HEK293 (cell line): ENCODE measurements around the gene INPP5B.

Experiments used
- CTCF ChIA-PET: fragments of 350-600 bp; formaldehyde crosslinking; extraction: SDS; loops from one replicate; lab custom pipeline; 2021; ENCODE audit warnings: antibody characterized with exemption; lab: Yijun Ruan, JAX
- POLR2A ChIA-PET: fragments of 300-600 bp; formaldehyde crosslinking; extraction: SDS; loops from one replicate; lab custom pipeline; 2020; ENCODE audit warnings: antibody characterized with exemption, inconsistent platforms; lab: Yijun Ruan, JAX
- H3K27ac ChIP-seq: fragments of 200-500 bp; sonication (Bioruptor generic); 2 replicates; pipeline ENCODE4 v1.5.1; 2014; ENCODE audit warnings: low read depth, low read length, control low read depth, inconsistent platforms; ENCODE audit errors: extremely low read depth
- H3K36me3 ChIP-seq, 2 experiments: fragments of 200-500 bp in 1 of 2; sonication (Bioruptor generic) in 1 of 2; 1 replicate in 1 of 2; 2 replicates in 1 of 2; pipeline ENCODE4 v1.5.1; 2014 to 2017; ENCODE audit warnings: inconsistent platforms in 2 of 2, low read length in 2 of 2; ENCODE audit not compliant: control insufficient read depth in 2 of 2, insufficient read depth in 1 of 2
- H3K4me1 ChIP-seq: fragments of 200-500 bp; sonication (Bioruptor generic); 2 replicates; pipeline ENCODE4 v1.5.1; 2014; ENCODE audit warnings: mild to moderate bottlenecking, low read length, inconsistent platforms; ENCODE audit not compliant: control insufficient read depth, insufficient read depth
- H3K4me3 ChIP-seq: 2 replicates; pipeline ENCODE4 v1.5.1; 2011; ENCODE audit warnings: low read depth, mild to moderate bottlenecking, control low read depth, low read length, moderate library complexity
- H3K9me3 ChIP-seq: fragments of 200-500 bp; sonication (Bioruptor generic); 2 replicates; pipeline ENCODE4 v1.5.1; 2014; ENCODE audit warnings: low read depth, low read length, inconsistent platforms; ENCODE audit not compliant: control insufficient read depth, insufficient read depth
- KLF1 ChIP-seq: fragments of 450-650 bp; formaldehyde crosslinking; IDR thresholded peaks from 2 replicates; pipeline ENCODE4 v1.5.1; 2016; ENCODE audit warnings: missing biosample characterization, missing genetic modification characterization
- KLF16 ChIP-seq: fragments of 450-650 bp; formaldehyde crosslinking; IDR thresholded peaks from 2 replicates; pipeline ENCODE4 v1.5.1; 2017; ENCODE audit warnings: missing biosample characterization, missing genetic modification characterization
- KLF7 ChIP-seq: fragments of 450-650 bp; formaldehyde crosslinking; IDR thresholded peaks from 2 replicates; pipeline ENCODE4 v1.5.1; 2016; ENCODE audit warnings: missing biosample characterization, missing genetic modification characterization, borderline replicate concordance
- MYNN ChIP-seq: fragments of 450-650 bp; formaldehyde crosslinking; IDR thresholded peaks from 2 replicates; pipeline ENCODE4 v1.5.1; 2016; ENCODE audit warnings: missing biosample characterization, missing genetic modification characterization, borderline replicate concordance
- SCRT1 ChIP-seq: fragments of 450-650 bp; formaldehyde crosslinking; IDR thresholded peaks from 2 replicates; pipeline ENCODE4 v1.5.1; 2016; ENCODE audit warnings: missing biosample characterization, missing genetic modification characterization, borderline replicate concordance
- SP2 ChIP-seq: fragments of 450-650 bp; formaldehyde crosslinking; IDR thresholded peaks from 2 replicates; pipeline ENCODE4 v1.5.1; 2016; ENCODE audit warnings: missing biosample characterization, missing genetic modification characterization
- SP7 ChIP-seq: fragments of 450-650 bp; formaldehyde crosslinking; IDR thresholded peaks from 2 replicates; pipeline ENCODE4 v1.5.1; 2016; ENCODE audit warnings: missing biosample characterization, missing genetic modification characterization
- ZFP3 ChIP-seq: fragments of 450-650 bp; formaldehyde crosslinking; IDR thresholded peaks from 2 replicates; pipeline ENCODE4 v1.5.1; 2016; ENCODE audit warnings: low read depth, missing biosample characterization, missing genetic modification characterization
- ZFP69B ChIP-seq: fragments of 450-650 bp; formaldehyde crosslinking; IDR thresholded peaks from 2 replicates; pipeline ENCODE4 v1.5.1; 2016; ENCODE audit warnings: missing biosample characterization, missing genetic modification characterization
- ZNF112 ChIP-seq: fragments of 450-650 bp; formaldehyde crosslinking; IDR thresholded peaks from 2 replicates; pipeline ENCODE4 v1.5.0; 2017; ENCODE audit warnings: missing biosample characterization, missing genetic modification characterization
- ZNF132 ChIP-seq: fragments of 450-650 bp; formaldehyde crosslinking; IDR thresholded peaks from 2 replicates; pipeline ENCODE4 v1.5.1; 2017; ENCODE audit warnings: missing biosample characterization, missing genetic modification characterization, borderline replicate concordance
- ZNF138 ChIP-seq: fragments of 450-650 bp; formaldehyde crosslinking; IDR thresholded peaks from 2 replicates; pipeline ENCODE4 v1.5.1; 2016; ENCODE audit warnings: missing biosample characterization, missing genetic modification characterization, borderline replicate concordance
- ZNF513 ChIP-seq: fragments of 450-650 bp; IDR thresholded peaks from 2 replicates; pipeline ENCODE4 v1.5.1; 2018; ENCODE audit warnings: missing biosample characterization, missing genetic modification characterization
- ZNF529 ChIP-seq: fragments of 450-650 bp; formaldehyde crosslinking; IDR thresholded peaks from 2 replicates; pipeline ENCODE4 v1.5.1; 2017; ENCODE audit warnings: missing genetic modification characterization, missing biosample characterization; ENCODE audit not compliant: insufficient replicate concordance
- ZNF555 ChIP-seq: fragments of 450-650 bp; formaldehyde crosslinking; conservative IDR thresholded peaks from 2 replicates; pipeline ENCODE4 v1.5.1; 2017; ENCODE audit warnings: missing biosample characterization, mild to moderate bottlenecking, missing genetic modification characterization, inconsistent platforms
- ZNF561 ChIP-seq: fragments of 450-650 bp; IDR thresholded peaks from 2 replicates; pipeline ENCODE4 v1.5.1; 2018; ENCODE audit warnings: missing biosample characterization, missing genetic modification characterization, borderline replicate concordance
- ZNF623 ChIP-seq: fragments of 450-650 bp; formaldehyde crosslinking; IDR thresholded peaks from 2 replicates; pipeline ENCODE4 v1.5.1; 2016; ENCODE audit warnings: missing biosample characterization, missing genetic modification characterization
- ZNF645 ChIP-seq: fragments of 450-650 bp; formaldehyde crosslinking; IDR thresholded peaks from 2 replicates; pipeline ENCODE4; 2016; ENCODE audit warnings: missing biosample characterization, missing genetic modification characterization
- ZNF658 ChIP-seq: fragments of 450-650 bp; formaldehyde crosslinking; IDR thresholded peaks from 2 replicates; pipeline ENCODE4; 2016; ENCODE audit warnings: missing biosample characterization, missing genetic modification characterization
- ZNF701 ChIP-seq: fragments of 450-650 bp; formaldehyde crosslinking; IDR thresholded peaks from 2 replicates; pipeline ENCODE4 v1.5.1; 2016; ENCODE audit warnings: missing biosample characterization, missing genetic modification characterization
- ZNF791 ChIP-seq: fragments of 450-650 bp; formaldehyde crosslinking; IDR thresholded peaks from 2 replicates; pipeline ENCODE4 v1.5.1; 2016; ENCODE audit warnings: missing biosample characterization, missing genetic modification characterization

INPP5B gene

GRCh38 chr1:37825506-37825905 lies 121.3 kb downstream of the INPP5B start:
- CTCF ChIA-PET = interaction anchor here (0.6 to 0.7 kb wide), 3 partner anchors 9 to 34 kb away, joined by 3 read pairs; partner anchors contain the start of gene MTF1
- Histone ChIP-seq H3K9me3 (no peaks in the 10 kb centered on the region), H3K36me3 (peaks cover 28 to 80% of the 10 kb centered on the region in 2 experiments)

DNA sequence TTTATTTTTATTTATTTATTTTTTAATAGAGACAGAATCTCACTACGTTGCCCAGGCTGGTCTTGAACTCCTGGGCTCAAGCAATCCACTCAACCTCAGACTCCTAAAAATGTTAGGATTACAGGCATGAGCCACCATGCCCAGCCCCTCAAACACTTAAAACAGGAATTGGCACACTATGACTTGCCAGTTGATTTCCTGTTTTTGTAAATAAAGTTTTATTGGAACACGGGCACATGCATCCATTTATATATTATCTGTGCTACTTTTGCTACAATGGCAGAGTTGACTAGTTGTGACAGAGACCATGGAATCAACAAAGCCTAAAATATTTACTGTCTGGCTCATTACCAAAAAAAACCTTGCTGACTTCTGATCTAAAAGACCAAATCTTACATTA lies 122.9 kb downstream of the INPP5B start:
- CTCF ChIA-PET = no interaction called here
- POLR2A ChIA-PET = no interaction called here
- Histone ChIP-seq H3K4me3 (no peak overlapping the region), H3K9me3 (no peaks in the 10 kb centered on the region), H3K27ac (no peak overlapping the region), H3K36me3 (peaks cover 25 to 84% of the 10 kb centered on the region in 2 experiments), H3K4me1 (no peaks in the 10 kb centered on the region)
- TF ChIP-seq SP7 (tag by site-specific recombination) = no peak
- TF ChIP-seq ZFP3 (tag by site-specific recombination) = no peak
- TF ChIP-seq ZNF645 = no peak
- TF ChIP-seq SCRT1 (tag by site-specific recombination) = no peak

More at GRCh38 chr1:37825506-37825905, 121.3 kb downstream of the INPP5B start:
- TF ChIP-seq KLF1 (tag by site-specific recombination) (no peak), ZNF513 (tag by site-specific recombination) (0 out of 2 replicates have a peak, but pooled peaks have one; percentile 28), ZNF645 (no peak), ZNF529 (no peak), ZNF623 (tag by site-specific recombination) (no peak)
- H3K27ac ChIP-seq = no peak overlapping the region
- POLR2A ChIA-PET = no interaction called here
- no peak overlapping the region for H3K4me3 ChIP-seq
- H3K4me1 ChIP-seq = no peaks in the 10 kb centered on the region

GRCh38 chr1:37822906-37823815 lies 123.7 kb downstream of the INPP5B start:
- peaks cover 22 to 80% of the 10 kb centered on the region in 2 experiments for H3K36me3 ChIP-seq
- H3K27ac ChIP-seq = no peak overlapping the region
- H3K9me3 ChIP-seq = no peaks in the 10 kb centered on the region
- no peak for TF ChIP-seq KLF16 (tag by site-specific recombination)
- no peak for TF ChIP-seq ZNF112 (tag by site-specific recombination)
- no peak for TF ChIP-seq ZNF138 (tag by site-specific recombination)
- TF ChIP-seq ZNF791 = no peak
- no peak for TF ChIP-seq ZNF555 (tag by site-specific recombination)
- no peak for TF ChIP-seq ZNF561 (tag by site-specific recombination)
- TF ChIP-seq ZNF701 = no peak
- no peak for TF ChIP-seq SP2 (tag by site-specific recombination)
- TF ChIP-seq ZNF132 = no peak
- no peak for TF ChIP-seq KLF7 (tag by site-specific recombination)
- TF ChIP-seq MYNN (tag by site-specific recombination) = no peak
- no peak for TF ChIP-seq ZFP69B (tag by site-specific recombination)
- TF ChIP-seq SCRT1 (tag by site-specific recombination) = no peak
- TF ChIP-seq ZNF658 (tag by site-specific recombination) = no peak
- H3K4me3 ChIP-seq = no peak overlapping the region
- no peaks in the 10 kb centered on the region for H3K4me1 ChIP-seq
- ChIA-PET POLR2A (interaction anchor here (0.8 kb wide), 1 partner anchor 17 kb away, joined by 4 read pairs; no protein-coding TSS in a partner anchor), CTCF (interaction anchor here (0.6 to 2.2 kb wide), 2 partner anchors 37 to 518 kb away, joined by 3 to 9 read pairs; partner anchors contain the start of gene MTF1)
